Ishikawa (cell line): Measurements from ENCODE around the gene TMEM88.

Source experiments
- CEBPB ChIP-seq: IDR thresholded peaks from 2 replicates; pipeline ENCODE4 v1.6.1; 2012
- CREB1 ChIP-seq: IDR thresholded peaks from 2 replicates; pipeline ENCODE4 v1.6.1; 2012; ENCODE audit warnings: low read depth
- EGR1 ChIP-seq: IDR thresholded peaks from 2 replicates; pipeline ENCODE4 v1.6.1; 2012
- EP300 ChIP-seq: IDR thresholded peaks from 2 replicates; pipeline ENCODE4 v1.6.1; 2012; ENCODE audit warnings: borderline replicate concordance
- FOXM1 ChIP-seq: IDR thresholded peaks from 2 replicates; pipeline ENCODE4 v1.6.1; 2012; ENCODE audit warnings: low read depth, borderline replicate concordance
- NFIC ChIP-seq: IDR thresholded peaks from 2 replicates; pipeline ENCODE4 v1.6.1; 2012
- RAD21 ChIP-seq: IDR thresholded peaks from 2 replicates; pipeline ENCODE4 v1.6.1; 2012; ENCODE audit warnings: low read depth
- TAF1 ChIP-seq: IDR thresholded peaks from 2 replicates; pipeline ENCODE4 v1.6.1; 2012; ENCODE audit warnings: low read depth, mild to moderate bottlenecking
- TCF12 ChIP-seq: IDR thresholded peaks from 2 replicates; pipeline ENCODE4 v1.6.1; 2012; ENCODE audit warnings: low read depth
- TEAD4 ChIP-seq: IDR thresholded peaks from 2 replicates; pipeline ENCODE4 v1.6.1; 2012
- YY1 ChIP-seq: IDR thresholded peaks from 2 replicates; pipeline ENCODE4 v1.6.1; 2012; ENCODE audit warnings: low read depth
- ZBTB7A ChIP-seq: IDR thresholded peaks from 2 replicates; pipeline ENCODE4 v1.6.1; 2012; ENCODE audit warnings: low read depth
- TF ChIP-seq, protein P1 (sequence below): IDR thresholded peaks from 2 replicates; pipeline ENCODE4 v1.6.1; 2012
- TF ChIP-seq, protein P2 (sequence below): IDR thresholded peaks from 2 replicates; pipeline ENCODE4 v1.6.1; 2012
- TF ChIP-seq, protein P3 (sequence below): IDR thresholded peaks from 2 replicates; pipeline ENCODE4 v1.6.1; 2012; ENCODE audit warnings: low read depth, mild to moderate bottlenecking

Gene TMEM88

GRCh38 chr17:7820231-7820630, 34.6 kb upstream of the TMEM88 start:
- TF ChIP-seq, protein P1, sequence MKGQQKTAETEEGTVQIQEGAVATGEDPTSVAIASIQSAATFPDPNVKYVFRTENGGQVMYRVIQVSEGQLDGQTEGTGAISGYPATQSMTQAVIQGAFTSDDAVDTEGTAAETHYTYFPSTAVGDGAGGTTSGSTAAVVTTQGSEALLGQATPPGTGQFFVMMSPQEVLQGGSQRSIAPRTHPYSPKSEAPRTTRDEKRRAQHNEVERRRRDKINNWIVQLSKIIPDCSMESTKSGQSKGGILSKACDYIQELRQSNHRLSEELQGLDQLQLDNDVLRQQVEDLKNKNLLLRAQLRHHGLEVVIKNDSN, result no peak
- TF ChIP-seq, protein P2, sequence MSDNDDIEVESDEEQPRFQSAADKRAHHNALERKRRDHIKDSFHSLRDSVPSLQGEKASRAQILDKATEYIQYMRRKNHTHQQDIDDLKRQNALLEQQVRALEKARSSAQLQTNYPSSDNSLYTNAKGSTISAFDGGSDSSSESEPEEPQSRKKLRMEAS, result no peak
- TF ChIP-seq, protein P3, sequence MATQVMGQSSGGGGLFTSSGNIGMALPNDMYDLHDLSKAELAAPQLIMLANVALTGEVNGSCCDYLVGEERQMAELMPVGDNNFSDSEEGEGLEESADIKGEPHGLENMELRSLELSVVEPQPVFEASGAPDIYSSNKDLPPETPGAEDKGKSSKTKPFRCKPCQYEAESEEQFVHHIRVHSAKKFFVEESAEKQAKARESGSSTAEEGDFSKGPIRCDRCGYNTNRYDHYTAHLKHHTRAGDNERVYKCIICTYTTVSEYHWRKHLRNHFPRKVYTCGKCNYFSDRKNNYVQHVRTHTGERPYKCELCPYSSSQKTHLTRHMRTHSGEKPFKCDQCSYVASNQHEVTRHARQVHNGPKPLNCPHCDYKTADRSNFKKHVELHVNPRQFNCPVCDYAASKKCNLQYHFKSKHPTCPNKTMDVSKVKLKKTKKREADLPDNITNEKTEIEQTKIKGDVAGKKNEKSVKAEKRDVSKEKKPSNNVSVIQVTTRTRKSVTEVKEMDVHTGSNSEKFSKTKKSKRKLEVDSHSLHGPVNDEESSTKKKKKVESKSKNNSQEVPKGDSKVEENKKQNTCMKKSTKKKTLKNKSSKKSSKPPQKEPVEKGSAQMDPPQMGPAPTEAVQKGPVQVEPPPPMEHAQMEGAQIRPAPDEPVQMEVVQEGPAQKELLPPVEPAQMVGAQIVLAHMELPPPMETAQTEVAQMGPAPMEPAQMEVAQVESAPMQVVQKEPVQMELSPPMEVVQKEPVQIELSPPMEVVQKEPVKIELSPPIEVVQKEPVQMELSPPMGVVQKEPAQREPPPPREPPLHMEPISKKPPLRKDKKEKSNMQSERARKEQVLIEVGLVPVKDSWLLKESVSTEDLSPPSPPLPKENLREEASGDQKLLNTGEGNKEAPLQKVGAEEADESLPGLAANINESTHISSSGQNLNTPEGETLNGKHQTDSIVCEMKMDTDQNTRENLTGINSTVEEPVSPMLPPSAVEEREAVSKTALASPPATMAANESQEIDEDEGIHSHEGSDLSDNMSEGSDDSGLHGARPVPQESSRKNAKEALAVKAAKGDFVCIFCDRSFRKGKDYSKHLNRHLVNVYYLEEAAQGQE, result no peak
- TF ChIP-seq ZBTB7A, result no peak
- TF ChIP-seq CREB1, result no peak
- no peak for TF ChIP-seq EP300
- no peak for TF ChIP-seq TAF1
- TF ChIP-seq EGR1, result no peak
- no peak for TF ChIP-seq RAD21

GRCh38 chr17:7822126-7822525, 32.7 kb upstream of the TMEM88 start:
- TF ChIP-seq EP300 (no peak), RAD21 (no peak), EGR1 (no peak), TCF12 (no peak), TAF1 (no peak), CREB1 (no peak), CEBPB (no peak), FOXM1 (no peak), ZBTB7A (no peak), YY1 (no peak), NFIC (no peak), TEAD4 (no peak)
- TF ChIP-seq, protein P3, result no peak
- TF ChIP-seq, protein P2, result no peak
- TF ChIP-seq, protein P1, result no peak

DNA sequence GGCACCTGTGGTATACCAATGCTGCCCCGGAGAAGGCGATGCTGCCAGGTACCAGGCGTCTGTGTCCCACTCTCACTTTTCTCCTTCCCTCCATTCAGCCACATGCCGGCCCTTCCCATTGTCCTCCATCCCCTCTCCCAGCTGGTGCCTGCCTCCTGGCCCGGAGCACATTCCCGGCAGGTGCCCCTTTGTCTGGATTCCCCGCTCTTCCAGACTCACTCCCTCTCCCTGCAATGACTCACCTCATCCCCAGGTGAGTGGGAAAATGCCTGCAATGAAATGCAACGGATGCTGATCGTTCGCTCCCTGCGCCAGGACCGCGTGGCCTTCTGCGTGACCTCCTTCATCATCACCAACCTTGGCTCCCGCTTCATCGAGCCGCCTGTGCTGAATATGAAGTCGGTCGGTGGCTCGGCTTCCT, 31.3 kb upstream of the TMEM88 start:
- TF ChIP-seq ZBTB7A (no peak), EGR1 (no peak), TEAD4 (no peak), NFIC (no peak), CREB1 (no peak), EP300 (no peak), TCF12 (no peak), CEBPB (no peak), FOXM1 (no peak), TAF1 (no peak), RAD21 (no peak)
- TF ChIP-seq, protein P2, result no peak
- TF ChIP-seq, protein P3, result no peak
- TF ChIP-seq, protein P1, result no peak
